ENCODE results near the gene TMEM131L.
"Not testable (repeated sequence)": the region's sequence is repeated elsewhere in the genome, so short reads cannot be mapped to it uniquely, and the experiment has no call there.

TMEM131L gene

GRCh38 chr4:153582954-153583702, 117.0 kb downstream of the TMEM131L start:
- no peak for DNase-seq (ENCODE audit: low spot score)

DNA sequence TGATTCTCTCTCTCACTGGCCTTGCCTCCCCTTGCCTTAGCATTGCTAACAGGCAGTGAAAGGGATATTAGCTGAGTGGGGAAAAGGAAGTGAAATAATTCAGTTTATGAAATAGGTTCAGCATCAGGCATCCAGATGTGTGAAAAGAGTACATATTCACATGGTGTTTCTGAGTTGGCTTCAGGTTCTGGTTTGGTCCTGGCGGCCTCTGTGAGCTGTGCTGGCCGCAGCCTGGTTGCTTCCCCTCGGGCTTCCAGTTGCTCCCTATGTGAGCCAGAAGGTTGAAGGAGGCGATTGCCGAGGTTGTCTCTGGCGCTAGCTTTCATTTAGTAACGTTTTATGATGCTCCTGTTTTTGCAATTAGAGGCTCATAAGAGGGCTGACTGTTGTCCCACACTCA, 118.9 kb downstream of the TMEM131L start:
- DNase-seq (ENCODE audit: low spot score), result no peak

DNA sequence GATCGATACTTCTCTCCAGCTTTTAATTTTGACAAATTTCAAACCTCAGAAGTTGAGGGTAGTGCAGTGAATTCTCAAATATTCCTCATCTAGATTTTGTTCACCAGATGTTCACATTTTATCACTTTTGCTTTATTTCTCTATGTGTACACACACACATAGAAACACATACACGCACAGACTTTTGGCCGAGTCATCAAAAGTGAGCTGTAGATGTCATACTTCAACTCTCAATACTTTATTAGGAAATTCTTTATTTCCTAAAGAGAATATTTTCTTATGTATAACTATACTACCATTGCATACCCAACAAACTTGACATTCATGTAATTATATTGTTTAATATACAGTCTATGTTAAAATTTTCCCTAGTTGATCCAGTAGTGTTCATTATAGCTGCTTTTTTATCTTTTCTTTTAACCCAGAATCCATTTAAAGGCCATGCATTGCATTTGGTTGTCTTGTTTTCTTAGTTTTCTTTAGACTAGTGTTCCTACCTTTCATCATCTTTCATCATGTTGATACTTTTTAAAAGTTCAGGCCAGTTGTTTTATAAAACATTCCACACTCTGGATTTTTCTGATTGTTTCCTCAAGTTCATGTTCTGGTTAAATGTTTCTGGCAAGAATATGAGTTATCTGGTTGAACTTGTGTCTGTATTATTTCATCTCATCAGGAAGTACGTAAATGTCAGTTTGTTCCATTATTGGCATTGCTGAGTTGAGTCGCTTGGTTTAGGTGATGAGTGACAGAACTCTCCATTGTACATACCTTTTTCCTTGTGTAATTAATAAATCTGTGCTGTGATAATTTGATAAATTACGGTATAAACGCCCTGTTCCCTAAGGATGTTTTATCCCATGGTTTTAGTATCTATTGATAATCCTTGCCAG, 123.8 kb downstream of the TMEM131L start:
- DNase-seq (ENCODE audit: low spot score), result no peak

DNA sequence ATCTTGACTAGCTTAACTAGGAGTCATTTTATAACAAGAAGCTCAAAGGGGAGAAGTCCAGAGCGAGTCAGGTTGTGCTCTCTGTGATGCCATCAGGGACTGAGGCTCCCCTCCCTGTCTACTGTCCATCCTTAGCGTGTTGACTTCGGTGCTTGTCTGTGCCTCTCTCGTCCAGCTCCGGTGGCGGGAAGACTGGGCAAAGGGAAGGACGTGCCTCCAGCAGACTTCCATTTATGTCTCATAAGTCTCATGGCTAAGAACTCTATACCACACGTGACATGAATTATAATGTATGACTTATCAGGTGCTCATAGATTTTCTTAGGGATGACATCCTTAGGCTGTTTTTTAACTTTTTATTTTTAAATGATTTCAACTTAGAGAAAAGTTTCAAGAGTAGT, 125.3 kb downstream of the TMEM131L start:
- no peak for DNase-seq (ENCODE audit: low spot score)

GRCh38 chr4:153592064-153592463, 125.9 kb downstream of the TMEM131L start:
- no peak for DNase-seq (ENCODE audit: low spot score)

DNA sequence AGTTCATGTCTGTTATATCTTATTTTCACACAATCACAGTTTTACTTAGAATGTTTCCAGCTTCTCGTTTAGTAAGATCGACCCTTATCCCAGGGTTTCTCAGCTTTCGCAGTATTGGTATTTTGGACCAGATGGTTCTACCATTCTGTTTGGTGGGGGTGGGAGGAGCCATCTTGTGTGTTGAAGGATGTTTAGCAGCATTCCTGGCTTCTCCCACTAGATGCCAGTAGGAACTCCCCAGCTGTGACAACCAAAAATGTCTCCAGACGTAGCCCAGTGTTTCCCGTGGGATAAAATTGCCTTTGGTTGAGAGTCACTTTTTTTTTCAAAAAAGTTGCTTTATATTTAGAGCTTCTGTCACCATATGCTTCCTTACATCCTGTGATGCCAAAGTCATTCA, 127.0 kb downstream of the TMEM131L start:
- DNase-seq (ENCODE audit: low spot score), result no peak

- DNase-seq (ENCODE audit: low spot score), result no peak
These were observed 128.1 kb downstream of the TMEM131L start for GRCh38 chr4:153594210-153594609.

GRCh38 chr4:153595894-153596601, 129.9 kb downstream of the TMEM131L start:
- DNase-seq (ENCODE audit: low spot score), result no peak

DNA sequence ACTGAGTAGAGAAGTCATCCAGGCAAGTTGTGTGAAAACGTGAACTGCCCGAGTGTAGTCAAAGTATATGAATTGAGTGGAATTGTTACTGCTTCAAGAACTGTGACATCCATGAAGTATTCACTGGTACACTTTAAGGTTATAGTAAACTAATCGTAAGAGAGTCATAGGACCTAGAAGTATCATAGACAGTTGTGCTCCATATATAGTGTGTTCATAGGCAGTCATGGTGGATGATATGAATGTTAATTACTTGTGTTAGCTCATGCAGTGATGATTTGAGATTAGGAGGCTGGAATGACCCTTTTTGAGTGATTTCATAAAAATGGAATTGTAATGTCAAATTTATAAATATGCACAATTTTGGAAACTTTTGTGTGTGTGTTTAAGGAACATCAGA, 136.6 kb downstream of the TMEM131L start:
- DNase-seq (ENCODE audit: low spot score), result no peak

DNA sequence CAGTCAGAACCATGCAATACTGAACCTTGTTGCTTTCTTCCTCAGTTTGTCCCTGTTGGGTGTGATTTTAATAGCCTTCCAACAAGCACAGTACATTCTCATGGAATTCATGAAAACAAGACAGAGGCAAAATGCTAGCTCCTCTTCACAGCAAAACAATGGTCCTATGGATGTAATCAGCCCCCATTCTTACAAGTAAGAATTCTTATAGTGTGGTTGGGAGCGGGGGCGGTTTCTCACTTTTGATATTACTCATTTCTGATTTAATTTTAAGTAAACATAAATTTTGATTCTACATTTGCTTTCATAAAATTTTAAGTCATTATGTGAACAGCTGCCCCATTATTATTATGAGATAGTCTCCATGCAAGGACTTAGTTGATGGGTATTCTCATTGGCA, 137.1 kb downstream of the TMEM131L start:
- DNase-seq (ENCODE audit: low spot score), result no peak

- no peak for DNase-seq (ENCODE audit: low spot score)
These were observed 137.7 kb downstream of the TMEM131L start for GRCh38 chr4:153603835-153604234.

DNA sequence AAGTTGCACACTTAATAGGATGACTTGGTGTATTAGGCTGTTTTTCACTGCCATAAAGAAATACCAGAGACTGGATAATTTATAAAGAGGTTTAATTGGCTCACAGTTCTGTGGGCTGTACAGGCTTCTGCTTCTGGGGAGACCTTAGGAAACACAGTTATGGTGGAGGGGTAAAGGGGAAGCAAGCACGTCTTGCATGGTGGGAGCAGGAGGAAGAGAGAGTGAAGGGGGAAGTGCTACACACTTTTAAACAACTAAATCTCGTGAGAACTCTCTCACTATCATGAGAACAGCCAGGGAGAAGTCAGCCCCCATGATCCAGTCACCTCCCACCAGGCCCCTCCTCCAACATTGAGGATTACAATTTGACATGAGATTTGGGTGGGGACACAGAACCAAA, 142.9 kb downstream of the TMEM131L start:
- DNase-seq (ENCODE audit: low spot score), result not testable (repeated sequence)

DNA sequence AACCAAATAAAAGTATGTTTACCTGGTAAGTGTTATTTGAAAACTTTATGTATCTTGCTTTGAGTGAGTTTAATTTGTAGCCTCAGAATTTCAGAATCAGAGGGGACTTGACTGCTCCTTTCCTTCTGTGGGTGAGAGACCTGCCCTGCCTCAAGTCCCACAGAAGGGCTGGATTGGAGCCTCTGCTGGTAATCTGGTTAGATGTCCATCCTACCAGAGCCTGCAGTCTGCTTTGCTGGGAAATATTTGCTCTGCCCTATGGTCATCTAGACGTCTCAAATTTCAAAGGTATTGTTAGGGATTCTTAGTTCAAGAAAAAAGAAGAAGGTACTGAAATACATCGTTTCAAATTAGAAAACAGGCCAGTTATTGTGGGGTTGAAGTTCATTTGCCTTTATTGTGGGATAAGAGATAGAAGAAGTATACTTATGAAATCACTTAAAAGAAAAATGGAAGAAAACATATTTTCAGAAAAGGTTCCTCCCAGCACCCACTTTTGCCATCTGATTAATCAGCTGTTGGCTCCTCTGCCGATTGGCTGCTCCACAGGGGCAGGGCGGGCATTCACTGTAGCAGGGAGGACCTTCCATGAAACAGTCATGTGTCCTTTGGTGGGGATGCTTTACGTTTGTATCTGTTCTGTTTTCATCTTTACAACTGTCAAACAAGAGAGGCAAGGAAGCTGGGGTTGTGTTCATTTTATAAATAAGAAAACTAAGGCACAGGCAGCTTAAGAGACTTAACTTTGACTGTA, 144.6 kb downstream of the TMEM131L start:
- no peak for DNase-seq (ENCODE audit: low spot score)

GRCh38 chr4:153611679-153612078, 145.5 kb downstream of the TMEM131L start:
- DNase-seq (ENCODE audit: low spot score), result no peak

DNA sequence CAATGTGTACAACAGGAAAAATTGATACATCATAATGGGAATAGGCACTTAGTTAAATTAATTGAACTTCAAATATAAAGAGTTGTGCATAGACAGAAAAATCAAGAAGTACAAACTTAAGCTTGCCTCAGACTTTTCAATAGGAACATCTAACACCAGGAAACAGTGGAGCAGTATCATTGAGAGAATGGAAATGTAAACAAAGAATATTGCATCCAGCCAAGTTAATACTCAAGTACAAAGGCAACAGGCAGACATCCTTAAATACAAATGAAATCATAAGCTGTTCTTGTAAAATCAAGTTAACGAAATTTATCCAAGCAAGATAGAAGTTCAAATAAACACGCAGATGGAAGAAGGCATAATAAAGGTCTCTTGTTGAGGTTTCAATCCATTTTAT, 146.7 kb downstream of the TMEM131L start:
- no peak for DNase-seq (ENCODE audit: low spot score)

DNA sequence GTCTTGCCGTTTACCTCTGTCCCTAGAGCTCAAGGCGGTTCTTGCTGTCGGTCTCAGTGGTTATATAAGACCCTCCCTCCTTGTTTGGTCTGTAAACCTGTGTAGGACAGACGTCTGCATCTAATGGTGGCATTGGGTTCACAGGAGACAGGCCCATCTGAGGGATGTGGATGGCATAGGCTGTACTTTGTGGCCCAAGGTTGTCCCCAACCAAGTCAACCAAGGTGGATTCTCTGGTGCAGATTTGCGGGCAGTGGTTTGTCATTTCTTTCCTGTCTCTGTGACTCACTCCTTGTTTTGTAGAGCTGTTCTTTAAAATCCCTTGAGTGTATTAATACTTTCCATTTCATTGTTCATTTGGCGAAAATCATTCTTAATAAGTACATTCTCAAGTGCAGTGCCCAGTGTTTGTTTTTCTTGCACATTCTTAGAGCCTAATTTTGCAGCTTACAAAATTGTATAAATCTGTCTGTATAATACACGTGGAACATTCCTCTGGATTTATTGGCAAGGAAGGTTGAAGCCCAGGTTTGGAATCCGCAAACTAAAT, 149.9 kb downstream of the TMEM131L start:
- no peak for DNase-seq (ENCODE audit: low spot score)

GRCh38 chr4:153618833-153619232, 152.7 kb downstream of the TMEM131L start:
- no peak for DNase-seq (ENCODE audit: low spot score)

DNA sequence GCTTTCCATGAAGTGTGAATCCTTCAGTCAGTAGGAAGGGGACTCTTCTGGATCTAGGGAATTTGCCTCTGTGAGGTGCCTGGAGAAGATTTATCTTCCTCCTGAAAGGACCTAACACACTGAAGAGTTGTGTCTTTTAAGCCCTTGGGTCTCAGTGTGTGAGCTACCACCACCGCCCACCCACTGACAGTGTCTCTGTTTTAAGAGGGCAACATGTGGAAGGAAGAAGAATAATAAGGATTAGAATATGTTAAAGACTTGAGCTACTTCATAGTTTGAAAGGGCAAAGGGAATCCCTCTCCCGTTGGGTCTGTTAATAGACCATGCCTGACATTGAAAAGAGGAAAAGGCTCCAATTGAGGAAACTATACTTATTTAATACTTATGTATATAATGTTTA, 153.7 kb downstream of the TMEM131L start:
- DNase-seq (ENCODE audit: low spot score), result no peak

GRCh38 chr4:153620352-153620751, 154.2 kb downstream of the TMEM131L start:
- DNase-seq (ENCODE audit: low spot score), result no peak

GRCh38 chr4:153622093-153622492, 155.9 kb downstream of the TMEM131L start:
- DNase-seq (ENCODE audit: low spot score), result no peak

- no peak for DNase-seq (ENCODE audit: low spot score)
These were observed 156.6 kb downstream of the TMEM131L start for GRCh38 chr4:153622778-153623240.

DNA sequence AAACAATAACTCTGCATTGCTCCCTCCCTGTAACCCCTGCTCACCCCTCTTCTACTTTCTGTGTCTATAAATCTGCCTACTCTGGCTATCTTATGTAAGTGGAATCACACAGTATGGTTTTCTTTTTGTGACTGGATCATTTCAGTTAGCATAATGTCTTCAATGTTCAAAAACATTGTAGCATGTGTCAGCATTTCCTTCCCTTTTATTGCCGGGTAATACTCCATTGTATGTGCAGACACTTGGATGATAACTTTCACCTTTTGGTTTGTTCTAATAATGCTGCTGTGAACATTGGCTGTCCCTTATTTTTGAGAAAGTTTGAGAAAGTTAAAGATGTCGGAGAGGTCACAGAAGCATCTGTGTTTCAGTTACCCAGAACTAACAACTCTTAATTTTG, 157.3 kb downstream of the TMEM131L start:
- DNase-seq (ENCODE audit: low spot score), result no peak
